OCI-LY7 (cell line): ENCODE results near the gene ANO2. TPM values are rescaled to one million over a fixed set of nuclear protein-coding genes. Genes with fewer than 3 reads are reported as not detected.

ENCODE experiments used
- BruUV-seq: library from RNA; stranded (reverse); fragments of 400-500 nt; replicated peaks from 2 replicates; lab custom pipeline; 2021; lab: Mats Ljungman, UMichigan
- CTCF ChIA-PET: fragments of 300-600 bp; sonication (Branson Sonifier 250); formaldehyde crosslinking; loops from one replicate; lab custom pipeline; 2022; ENCODE audit warnings: antibody characterized with exemption; ENCODE audit not compliant: unreplicated experiment; lab: Charles Lee
- POLR2A ChIA-PET: fragments of 300-600 bp; sonication (Branson Sonifier 250); formaldehyde crosslinking; loops from one replicate; lab custom pipeline; 2022; ENCODE audit warnings: antibody characterized with exemption; lab: Charles Lee
- DNase-seq: peaks from one replicate; pipeline ENCODE4 v3.0.0-alpha.2; 2015; ENCODE audit warnings: low spot score
- H2AFZ ChIP-seq: fragments of 200-600 bp; sonication (generic), shearing (Covaris generic); 2 replicates; pipeline ENCODE4 v1.6.1; 2014; ENCODE audit warnings: mild to moderate bottlenecking, antibody characterized with exemption, low read length, moderate library complexity
- H3K27ac ChIP-seq: fragments of 200-600 bp; sonication (generic); 2 replicates; pipeline ENCODE4 v1.5.1; 2014; ENCODE audit warnings: mixed run types, low read depth, mild to moderate bottlenecking, moderate library complexity, low read length, inconsistent platforms; ENCODE audit not compliant: poor library complexity, severe bottlenecking
- H3K36me3 ChIP-seq: fragments of 200-600 bp; sonication (generic); 2 replicates; pipeline ENCODE4 v1.6.1; 2014; ENCODE audit warnings: mild to moderate bottlenecking, antibody characterized with exemption, low read length, moderate library complexity, mixed read lengths; ENCODE audit not compliant: insufficient read depth
- H3K4me1 ChIP-seq: fragments of 200-600 bp; sonication (generic); 2 replicates; pipeline ENCODE4 v1.5.1; 2014; ENCODE audit warnings: mild to moderate bottlenecking, low read length; ENCODE audit not compliant: insufficient read depth, poor library complexity, severe bottlenecking
- H3K4me2 ChIP-seq: fragments of 200-600 bp; sonication (generic); 2 replicates; pipeline ENCODE4 v1.6.1; 2014; ENCODE audit warnings: mild to moderate bottlenecking, low read length
- H3K4me3 ChIP-seq: fragments of 200-600 bp; sonication (generic); 2 replicates; pipeline ENCODE4 v1.5.1; 2014; ENCODE audit warnings: mild to moderate bottlenecking, low read depth, low read length; ENCODE audit not compliant: poor library complexity, severe bottlenecking
- H3K79me2 ChIP-seq: fragments of 200-600 bp; sonication (generic); 2 replicates; pipeline ENCODE4 v1.6.1; 2016; ENCODE audit warnings: low read depth, mild to moderate bottlenecking, low read length, moderate library complexity, mixed read lengths; ENCODE audit not compliant: insufficient read depth
- H3K9me2 ChIP-seq: fragments of 200-600 bp; sonication (generic); 2 replicates; pipeline ENCODE4 v1.6.1; 2016; ENCODE audit warnings: mild to moderate bottlenecking, low read length, mixed read lengths; ENCODE audit not compliant: insufficient read depth
- H3K9me3 ChIP-seq: fragments of 200-600 bp; sonication (generic); 2 replicates; pipeline ENCODE4 v1.6.1; 2014; ENCODE audit warnings: mild to moderate bottlenecking, mixed run types, low read length, mixed read lengths
- H4K20me1 ChIP-seq: fragments of 200-600 bp; sonication (generic); 2 replicates; pipeline ENCODE4 v1.6.1; 2014; ENCODE audit warnings: mild to moderate bottlenecking, antibody characterized with exemption, low read length, moderate library complexity, mixed read lengths; ENCODE audit not compliant: insufficient read depth
- CTCF ChIP-seq: fragments of 200-600 bp; sonication (generic); conservative IDR thresholded peaks from 2 replicates; pipeline ENCODE4 v1.5.1; 2014; ENCODE audit warnings: mild to moderate bottlenecking, antibody characterized with exemption, low read length, moderate library complexity, mixed read lengths
- EZH2phosphoT487 ChIP-seq: fragments of 200-600 bp; sonication (generic); IDR thresholded peaks from 2 replicates; pipeline ENCODE4 v1.6.1; 2018; ENCODE audit warnings: low read depth, borderline replicate concordance, mild to moderate bottlenecking, mixed run types, antibody characterized with exemption, low read length, moderate library complexity, mixed read lengths
- intact Hi-C: fragments of 100-400 bp; cut with micrococcal nuclease; formaldehyde crosslinking; loops from one replicate; pipeline ENCODE4 v1.10.0; 2022; ENCODE audit not compliant: unreplicated experiment
- total RNA-seq, 2 experiments: library from RNA; depleted of rRNA in 1 of 2; stranded (reverse); fragments of >200 nt in 1 of 2; shearing (Covaris generic) in 1 of 2; gene quantifications; 2 replicates each; pipeline ENCODE4 v1.2.3, GENCODE V29; 2014 to 2022

The ANO2 gene
- total RNA-seq, 2 experiments from 2014 or later: not detected

- POLR2A ChIA-PET: no interaction called here
Measured at GRCh38 chr12:5779401-5779800, 165.7 kb downstream of the ANO2 start.

GRCh38 chr12:5778821-5779220 is 166.2 kb downstream of the ANO2 start:
- Histone ChIP-seq H4K20me1 (no peaks in the 10 kb centered on the region), H3K4me2 (no peak overlapping the region), H3K4me3 (no peak overlapping the region), H3K9me3 (no peaks in the 10 kb centered on the region), H3K9me2 (no peaks in the 10 kb centered on the region), H3K27ac (no peak overlapping the region), H3K4me1 (no peaks in the 10 kb centered on the region), H3K79me2 (no peaks in the 10 kb centered on the region), H3K36me3 (no peaks in the 10 kb centered on the region), H2AFZ (no peak overlapping the region)
- no peak for DNase-seq
- TF ChIP-seq CTCF: no peak
- no peak for TF ChIP-seq EZH2phosphoT487
- ChIA-PET CTCF (no interaction called here), POLR2A (interaction anchor here (0.6 kb wide), 1 partner anchor 224 kb away, joined by 4 read pairs; no protein-coding TSS in a partner anchor)
- intact Hi-C loops: no loop called here
- no TSS peak for BruUV-seq

More at GRCh38 chr12:5779401-5779800, 165.7 kb downstream of the ANO2 start:
- H3K79me2 ChIP-seq: no peaks in the 10 kb centered on the region
- no peak overlapping the region for H2AFZ ChIP-seq
- no peaks in the 10 kb centered on the region for H4K20me1 ChIP-seq
- H3K36me3 ChIP-seq: no peaks in the 10 kb centered on the region
- H3K9me3 ChIP-seq: no peaks in the 10 kb centered on the region
- H3K4me3 ChIP-seq: no peak overlapping the region
- CTCF ChIA-PET: no interaction called here
- no peak overlapping the region for H3K4me2 ChIP-seq
- H3K27ac ChIP-seq: no peak overlapping the region
- intact Hi-C loops: no loop called here
- no peak for DNase-seq
- TF ChIP-seq EZH2phosphoT487 (no peak), CTCF (no peak)
- H3K9me2 ChIP-seq: no peaks in the 10 kb centered on the region
- BruUV-seq: no TSS peak
- no peaks in the 10 kb centered on the region for H3K4me1 ChIP-seq

GRCh38 chr12:5777451-5777850 is 167.6 kb downstream of the ANO2 start:
- H4K20me1 ChIP-seq: no peaks in the 10 kb centered on the region
- intact Hi-C loops: no loop called here
- H2AFZ ChIP-seq: no peak overlapping the region
- H3K27ac ChIP-seq: no peak overlapping the region
- H3K9me2 ChIP-seq: no peaks in the 10 kb centered on the region
- H3K9me3 ChIP-seq: no peaks in the 10 kb centered on the region
- ChIA-PET CTCF (no interaction called here), POLR2A (no interaction called here)
- H3K4me1 ChIP-seq: no peaks in the 10 kb centered on the region
- H3K4me2 ChIP-seq: no peak overlapping the region
- no peak for DNase-seq
- H3K4me3 ChIP-seq: no peak overlapping the region
- BruUV-seq: no TSS peak
- TF ChIP-seq CTCF: no peak
- no peak for TF ChIP-seq EZH2phosphoT487
- no peaks in the 10 kb centered on the region for H3K36me3 ChIP-seq
- no peaks in the 10 kb centered on the region for H3K79me2 ChIP-seq
